ENCODE results near the gene PSG1. TPM values are rescaled to one million over a fixed set of nuclear protein-coding genes. Genes with fewer than 3 reads are reported as not detected.

The PSG1 gene
- total RNA-seq (2021), result not detected in 2 replicates
- long read RNA-seq, result 0 reads

- Histone ChIP-seq H3K56ac (ENCODE audit: insufficient read length, low read depth, low read length) (no peak within 1 kb of the TSS), H3K4ac (ENCODE audit: low read depth, low read length) (no peak within 1 kb of the TSS), H2AK5ac (ENCODE audit: insufficient read length, low read length) (no peak within 1 kb of the TSS), H2BK12ac (ENCODE audit: insufficient read length, low read depth, low read length) (no peak within 1 kb of the TSS), H3K23ac (ENCODE audit: insufficient read length, low read depth, low read length) (no peak within 1 kb of the TSS), H3K9ac (ENCODE audit: extremely low read depth, insufficient read length, low read length) (no peak within 1 kb of the TSS), H3K79me2 (ENCODE audit: insufficient read depth, low read length) (no peaks in the 10 kb centered on the region), H3K27me3 (ENCODE audit: insufficient read depth, low read length) (no peaks in the 10 kb centered on the region), H2AFZ (ENCODE audit: low read length) (no peak within 1 kb of the TSS), H3K14ac (ENCODE audit: insufficient read depth, low read length) (no peak within 1 kb of the TSS), H4K91ac (ENCODE audit: insufficient read length, low read depth, low read length) (no peak within 1 kb of the TSS), H4K8ac (replicated peaks; ENCODE audit: insufficient read length, low read depth, low read length) (no peak within 1 kb of the TSS), H3K4me1 (ENCODE audit: insufficient read depth, low read length) (no peaks in the 10 kb centered on the region), H3K9me3 (ENCODE audit: control insufficient read depth, low read depth, low read length) (peaks cover 55% of the 10 kb centered on the region), H3K23me2 (ENCODE audit: insufficient read length, low read depth, low read length, poor library complexity, severe bottlenecking) (no peaks in the 10 kb centered on the region), H3K79me1 (ENCODE audit: insufficient read depth, low read depth, low read length, poor library complexity, severe bottlenecking) (no peaks in the 10 kb centered on the region), H2BK15ac (ENCODE audit: low read depth, low read length) (no peak within 1 kb of the TSS), H3K18ac (ENCODE audit: insufficient read length, low read depth, low read length) (no peak within 1 kb of the TSS), H3T11ph (ENCODE audit: low read length) (no peak within 1 kb of the TSS), H3K4me2 (ENCODE audit: insufficient read depth, insufficient read length, low read length) (no peak within 1 kb of the TSS), H3K27ac (ENCODE audit: insufficient read length, low read depth, low read length) (no peak within 1 kb of the TSS), H4K5ac (ENCODE audit: insufficient read length, low read depth, low read length) (no peak within 1 kb of the TSS), H2BK5ac (ENCODE audit: insufficient read length, low read length) (no peak within 1 kb of the TSS), H4K20me1 (ENCODE audit: control insufficient read depth, insufficient read depth, insufficient read length) (no peaks in the 10 kb centered on the region), H2BK20ac (ENCODE audit: low read depth, low read length, poor library complexity, severe bottlenecking) (no peak within 1 kb of the TSS), H2BK120ac (ENCODE audit: low read depth, low read length, poor library complexity, severe bottlenecking) (no peak within 1 kb of the TSS)
- TF ChIP-seq CTCF (conservative IDR thresholded peaks at IDR 0.05), result no peak
- Mint-ChIP-seq H3K27ac (no peak within 1 kb of the TSS), H3K4me1 (no peaks in the 10 kb centered on the region), H3K9me3 (peaks cover 95 to 97% of the 10 kb centered on the region in 2 experiments), H3K27me3 (ENCODE audit: low read depth) (peaks cover 12% of the 10 kb centered on the region), H3K36me3 (ENCODE audit: insufficient read depth in 1 of 3, low read depth in 3 of 3) (peaks cover 12 to 45% (median 15%) of the 10 kb centered on the region in 3 experiments; a peak in 6 of 7 replicates), H3K4me3 (no peak within 1 kb of the TSS; a peak in 1 of 5 replicates)
- no CpG with 5 or more reads among the region's 2 CpGs for WGBS (ENCODE audit: extremely low coverage, insufficient read length, low lambda C conversion rate)
- no peak for DNase-seq
These were observed at the start of gene PSG1 for GRCh38 chr19:42879613-42880012. Gene PSG1 (minus strand): TSS chr19:42879713. CDS start chr19:42879581, 132 bp downstream.

Data from H9 (cell line).